HL-60 (cell line): ENCODE measurements around the gene VTCN1.

Experiments
- POLR2AphosphoS5 ChIP-seq: IDR thresholded peaks from 2 replicates; pipeline ENCODE4 v1.6.1; 2012; ENCODE audit warnings: low read depth
- SPI1 ChIP-seq: IDR thresholded peaks from 2 replicates; pipeline ENCODE4 v1.6.1; 2012; ENCODE audit warnings: low read depth, mild to moderate bottlenecking, borderline replicate concordance
- TF ChIP-seq, protein P1 (sequence below): IDR thresholded peaks from 2 replicates; pipeline ENCODE4 v1.6.1; 2012; ENCODE audit warnings: low read depth; ENCODE audit not compliant: insufficient replicate concordance
- TF ChIP-seq, protein P2 (sequence below): IDR thresholded peaks from one replicate; pipeline ENCODE4 v1.5.1; 2011; ENCODE audit warnings: low read length, control low read depth, inconsistent platforms; ENCODE audit not compliant: insufficient read depth

- TF ChIP-seq, protein P1, sequence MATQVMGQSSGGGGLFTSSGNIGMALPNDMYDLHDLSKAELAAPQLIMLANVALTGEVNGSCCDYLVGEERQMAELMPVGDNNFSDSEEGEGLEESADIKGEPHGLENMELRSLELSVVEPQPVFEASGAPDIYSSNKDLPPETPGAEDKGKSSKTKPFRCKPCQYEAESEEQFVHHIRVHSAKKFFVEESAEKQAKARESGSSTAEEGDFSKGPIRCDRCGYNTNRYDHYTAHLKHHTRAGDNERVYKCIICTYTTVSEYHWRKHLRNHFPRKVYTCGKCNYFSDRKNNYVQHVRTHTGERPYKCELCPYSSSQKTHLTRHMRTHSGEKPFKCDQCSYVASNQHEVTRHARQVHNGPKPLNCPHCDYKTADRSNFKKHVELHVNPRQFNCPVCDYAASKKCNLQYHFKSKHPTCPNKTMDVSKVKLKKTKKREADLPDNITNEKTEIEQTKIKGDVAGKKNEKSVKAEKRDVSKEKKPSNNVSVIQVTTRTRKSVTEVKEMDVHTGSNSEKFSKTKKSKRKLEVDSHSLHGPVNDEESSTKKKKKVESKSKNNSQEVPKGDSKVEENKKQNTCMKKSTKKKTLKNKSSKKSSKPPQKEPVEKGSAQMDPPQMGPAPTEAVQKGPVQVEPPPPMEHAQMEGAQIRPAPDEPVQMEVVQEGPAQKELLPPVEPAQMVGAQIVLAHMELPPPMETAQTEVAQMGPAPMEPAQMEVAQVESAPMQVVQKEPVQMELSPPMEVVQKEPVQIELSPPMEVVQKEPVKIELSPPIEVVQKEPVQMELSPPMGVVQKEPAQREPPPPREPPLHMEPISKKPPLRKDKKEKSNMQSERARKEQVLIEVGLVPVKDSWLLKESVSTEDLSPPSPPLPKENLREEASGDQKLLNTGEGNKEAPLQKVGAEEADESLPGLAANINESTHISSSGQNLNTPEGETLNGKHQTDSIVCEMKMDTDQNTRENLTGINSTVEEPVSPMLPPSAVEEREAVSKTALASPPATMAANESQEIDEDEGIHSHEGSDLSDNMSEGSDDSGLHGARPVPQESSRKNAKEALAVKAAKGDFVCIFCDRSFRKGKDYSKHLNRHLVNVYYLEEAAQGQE = no peak
- TF ChIP-seq, protein P2, sequence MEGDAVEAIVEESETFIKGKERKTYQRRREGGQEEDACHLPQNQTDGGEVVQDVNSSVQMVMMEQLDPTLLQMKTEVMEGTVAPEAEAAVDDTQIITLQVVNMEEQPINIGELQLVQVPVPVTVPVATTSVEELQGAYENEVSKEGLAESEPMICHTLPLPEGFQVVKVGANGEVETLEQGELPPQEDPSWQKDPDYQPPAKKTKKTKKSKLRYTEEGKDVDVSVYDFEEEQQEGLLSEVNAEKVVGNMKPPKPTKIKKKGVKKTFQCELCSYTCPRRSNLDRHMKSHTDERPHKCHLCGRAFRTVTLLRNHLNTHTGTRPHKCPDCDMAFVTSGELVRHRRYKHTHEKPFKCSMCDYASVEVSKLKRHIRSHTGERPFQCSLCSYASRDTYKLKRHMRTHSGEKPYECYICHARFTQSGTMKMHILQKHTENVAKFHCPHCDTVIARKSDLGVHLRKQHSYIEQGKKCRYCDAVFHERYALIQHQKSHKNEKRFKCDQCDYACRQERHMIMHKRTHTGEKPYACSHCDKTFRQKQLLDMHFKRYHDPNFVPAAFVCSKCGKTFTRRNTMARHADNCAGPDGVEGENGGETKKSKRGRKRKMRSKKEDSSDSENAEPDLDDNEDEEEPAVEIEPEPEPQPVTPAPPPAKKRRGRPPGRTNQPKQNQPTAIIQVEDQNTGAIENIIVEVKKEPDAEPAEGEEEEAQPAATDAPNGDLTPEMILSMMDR = no peak
- no peak for TF ChIP-seq POLR2AphosphoS5
- no peak for TF ChIP-seq SPI1
Observed at GRCh38 chr1:117104986-117105385, 105.7 kb downstream of the VTCN1 start.
